H9 (cell line): ENCODE data around the gene AIFM2. TPM values are rescaled to one million over a fixed set of nuclear protein-coding genes. Genes with fewer than 3 reads are reported as not detected.

Experiments used
- DNase-seq: peaks from one replicate; pipeline ENCODE4 v3.0.0-alpha.2; 2017
- H2AFZ ChIP-seq: one replicate; pipeline ENCODE4 v1.6.1; 2013; ENCODE audit warnings: mild to moderate bottlenecking, low read length, control low read depth, moderate library complexity
- H2AK5ac ChIP-seq: 2 replicates; pipeline ENCODE4 v1.6.1; 2013; ENCODE audit warnings: low read length, control low read depth, mixed read lengths; ENCODE audit not compliant: insufficient read length
- H2BK120ac ChIP-seq: one replicate; pipeline ENCODE4 v1.6.1; 2013; ENCODE audit warnings: low read depth, mild to moderate bottlenecking, low read length, control low read depth, inconsistent platforms; ENCODE audit not compliant: poor library complexity, severe bottlenecking
- H2BK12ac ChIP-seq: 2 replicates; pipeline ENCODE4 v1.6.1; 2013; ENCODE audit warnings: low read length, control low read depth, mixed read lengths, low read depth; ENCODE audit not compliant: insufficient read length
- H2BK15ac ChIP-seq: 2 replicates; pipeline ENCODE4 v1.6.1; 2013; ENCODE audit warnings: low read depth, low read length, control low read depth
- H2BK20ac ChIP-seq: one replicate; pipeline ENCODE4 v1.6.1; 2013; ENCODE audit warnings: low read depth, mild to moderate bottlenecking, low read length, control low read depth, inconsistent platforms; ENCODE audit not compliant: poor library complexity, severe bottlenecking
- H2BK5ac ChIP-seq: 2 replicates; pipeline ENCODE4 v1.6.1; 2013; ENCODE audit warnings: low read length, control low read depth, mixed read lengths; ENCODE audit not compliant: insufficient read length
- H3K14ac ChIP-seq: 2 replicates; pipeline ENCODE4 v1.6.1; 2013; ENCODE audit warnings: low read length, control low read depth; ENCODE audit not compliant: insufficient read depth
- H3K18ac ChIP-seq: 2 replicates; pipeline ENCODE4 v1.6.1; 2013; ENCODE audit warnings: low read depth, mild to moderate bottlenecking, mixed read lengths, low read length, control low read depth; ENCODE audit not compliant: insufficient read length
- H3K23ac ChIP-seq: 2 replicates; pipeline ENCODE4 v1.6.1; 2013; ENCODE audit warnings: low read length, control low read depth, mixed read lengths, low read depth; ENCODE audit not compliant: insufficient read length
- H3K23me2 ChIP-seq: 2 replicates; pipeline ENCODE4 v1.6.1; 2013; ENCODE audit warnings: low read depth, mild to moderate bottlenecking, mixed read lengths, low read length, control low read depth; ENCODE audit not compliant: insufficient read length, poor library complexity, severe bottlenecking
- H3K27ac ChIP-seq: 2 replicates; pipeline ENCODE4 v1.5.1; 2013; ENCODE audit warnings: low read length, control low read depth, mixed read lengths, low read depth; ENCODE audit not compliant: insufficient read length
- H3K27me3 ChIP-seq: 2 replicates; pipeline ENCODE4 v1.6.1; 2013; ENCODE audit warnings: low read length, control low read depth, inconsistent platforms; ENCODE audit not compliant: insufficient read depth
- H3K4ac ChIP-seq: 2 replicates; pipeline ENCODE4 v1.6.1; 2013; ENCODE audit warnings: low read depth, mild to moderate bottlenecking, control low read depth, inconsistent platforms, low read length, moderate library complexity
- H3K4me1 ChIP-seq: 2 replicates; pipeline ENCODE4 v1.6.1; 2013; ENCODE audit warnings: low read length, control low read depth, inconsistent platforms; ENCODE audit not compliant: insufficient read depth
- H3K4me2 ChIP-seq: 2 replicates; pipeline ENCODE4 v1.6.1; 2013; ENCODE audit warnings: low read length, control low read depth, mixed read lengths; ENCODE audit not compliant: insufficient read length, insufficient read depth
- H3K56ac ChIP-seq: 2 replicates; pipeline ENCODE4 v1.6.1; 2013; ENCODE audit warnings: low read depth, mild to moderate bottlenecking, mixed read lengths, low read length, control low read depth; ENCODE audit not compliant: insufficient read length
- H3K79me1 ChIP-seq: 2 replicates; pipeline ENCODE4 v1.6.1; 2013; ENCODE audit warnings: low read depth, mild to moderate bottlenecking, moderate library complexity, low read length, control low read depth, inconsistent platforms; ENCODE audit not compliant: insufficient read depth, poor library complexity, severe bottlenecking
- H3K79me2 ChIP-seq: 2 replicates; pipeline ENCODE4 v1.6.1; 2013; ENCODE audit warnings: low read length, control low read depth, inconsistent platforms; ENCODE audit not compliant: insufficient read depth
- H3K9ac ChIP-seq: 2 replicates; pipeline ENCODE4 v1.6.1; 2013; ENCODE audit warnings: low read length, control low read depth, mixed read lengths; ENCODE audit not compliant: insufficient read length; ENCODE audit errors: extremely low read depth
- H3K9me3 ChIP-seq: one replicate; pipeline ENCODE4 v1.6.1; 2013; ENCODE audit warnings: low read depth, low read length, inconsistent platforms; ENCODE audit not compliant: control insufficient read depth
- H3T11ph ChIP-seq: one replicate; pipeline ENCODE4 v1.6.1; 2013; ENCODE audit warnings: mild to moderate bottlenecking, low read length, control low read depth, inconsistent platforms
- H4K20me1 ChIP-seq: one replicate; pipeline ENCODE4 v1.6.1; 2013; ENCODE audit not compliant: control insufficient read depth, insufficient read length, insufficient read depth
- H4K5ac ChIP-seq: 2 replicates; pipeline ENCODE4 v1.6.1; 2013; ENCODE audit warnings: low read depth, mild to moderate bottlenecking, mixed read lengths, low read length, control low read depth; ENCODE audit not compliant: insufficient read length
- H4K8ac ChIP-seq: replicated peaks from 2 replicates; pipeline ENCODE4 v1.6.1; 2013; ENCODE audit warnings: low read length, control low read depth, mixed read lengths, low read depth; ENCODE audit not compliant: insufficient read length
- H4K91ac ChIP-seq: 2 replicates; pipeline ENCODE4 v1.6.1; 2013; ENCODE audit warnings: low read depth, mild to moderate bottlenecking, moderate library complexity, mixed read lengths, low read length, control low read depth; ENCODE audit not compliant: insufficient read length
- H3K27ac Mint-ChIP-seq, 3 experiments: 2 replicates in 2 of 3; 3 replicates in 1 of 3; pipeline ENCODE4 v1.8.0; 2020 to 2021; ENCODE audit warnings: mixed read lengths in 3 of 3, mild to moderate bottlenecking in 1 of 3, moderate library complexity in 1 of 3
- H3K27me3 Mint-ChIP-seq: 2 replicates; pipeline ENCODE4 v1.8.0; 2021; ENCODE audit warnings: low read depth, mild to moderate bottlenecking, moderate library complexity, mixed read lengths
- H3K36me3 Mint-ChIP-seq, 3 experiments: 2 replicates in 2 of 3; 3 replicates in 1 of 3; pipeline ENCODE4 v1.8.0; 2020 to 2021; ENCODE audit warnings: low read depth in 3 of 3, mixed read lengths in 3 of 3; ENCODE audit not compliant: insufficient read depth in 1 of 3
- H3K4me1 Mint-ChIP-seq, 2 experiments: 2 replicates each; pipeline ENCODE4 v1.8.0; 2020; ENCODE audit warnings: mixed read lengths in 2 of 2
- H3K4me3 Mint-ChIP-seq, 2 experiments: 2 replicates in 1 of 2; 3 replicates in 1 of 2; pipeline ENCODE4 v1.8.0; 2020 to 2021; ENCODE audit warnings: mild to moderate bottlenecking in 2 of 2, mixed read lengths in 2 of 2, moderate library complexity in 1 of 2
- H3K9me3 Mint-ChIP-seq, 2 experiments: 2 replicates in 1 of 2; 3 replicates in 1 of 2; pipeline ENCODE4 v1.8.0; 2020; ENCODE audit warnings: mild to moderate bottlenecking in 2 of 2, mixed read lengths in 2 of 2, moderate library complexity in 1 of 2
- CTCF ChIP-seq: fragments of 200-600 bp; sonication (generic); conservative IDR thresholded peaks from 3 replicates; pipeline ENCODE4 v1.8.0; 2021; ENCODE audit warnings: antibody characterized with exemption, mild to moderate bottlenecking
- WGBS: extraction: QIAGEN DNeasy Blood & Tissue Kit; methylation state at CpG from one replicate; pipeline ENCODE4 v1.1.7; 2013; ENCODE audit warnings: missing lambda C conversion rate, low lambda C conversion rate, mixed read lengths; ENCODE audit not compliant: insufficient read length; ENCODE audit errors: extremely low coverage; 5-methylcytosine and 5-hydroxymethylcytosine counted together
- total RNA-seq: library from RNA; stranded (reverse); gene quantifications from 2 replicates; pipeline ENCODE4 v1.2.1, GENCODE V29; 2021

AIFM2 gene
- total RNA-seq, 1 experiment from 2014 or later: 5.3 TPM

DNA sequence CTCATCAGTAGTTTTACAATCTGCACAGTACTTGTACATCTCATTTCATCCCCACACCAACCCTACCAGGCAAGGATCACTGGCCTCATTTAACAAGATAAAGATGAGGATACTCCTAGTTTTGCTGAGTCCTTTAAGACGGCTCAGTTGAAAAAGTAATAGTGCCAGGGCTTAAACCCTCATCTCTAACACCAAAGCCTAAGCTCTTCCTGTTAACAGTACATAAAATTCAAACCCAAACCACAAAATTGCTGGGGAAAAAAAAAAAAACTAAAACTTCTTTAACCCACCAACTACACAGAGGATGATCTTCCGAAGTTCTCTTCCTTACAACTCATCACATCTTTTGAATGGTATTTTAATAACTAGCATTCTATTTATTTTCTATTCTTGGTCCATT is 36.4 kb upstream of the AIFM2 start:
- Histone ChIP-seq H2BK20ac (no peak overlapping the region), H3K23ac (no peak overlapping the region)
- WGBS: no CpG with 5 or more reads among the region's 2 CpGs

More for the DNA sequence above, 36.4 kb upstream of the AIFM2 start:
- no peak overlapping the region for H2AK5ac ChIP-seq
- H2BK120ac ChIP-seq: no peak overlapping the region
- no peak for DNase-seq
- H4K91ac ChIP-seq: no peak overlapping the region
- H3K36me3 Mint-ChIP-seq: peaks cover 2 to 18% (median 9%) of the 10 kb centered on the region in 3 experiments; a peak in 5 of 7 replicates
- H3K4me3 Mint-ChIP-seq: peak overlapping the region; percentile 93 to 95
- H2BK12ac ChIP-seq: no peak overlapping the region
- peaks cover 7% of the 10 kb centered on the region for H3K23me2 ChIP-seq
- no peak overlapping the region for H4K8ac ChIP-seq
- no peak overlapping the region for H3K18ac ChIP-seq
- no peak overlapping the region for H2BK5ac ChIP-seq
- no peak overlapping the region for H3K4ac ChIP-seq
- no peaks in the 10 kb centered on the region for H3K4me1 ChIP-seq
- H3K4me1 Mint-ChIP-seq: peaks cover 11 to 16% of the 10 kb centered on the region in 2 experiments
- H3K9me3 Mint-ChIP-seq: no peaks in the 10 kb centered on the region
- no peak overlapping the region for H3K27ac ChIP-seq
- peaks cover 1% of the 10 kb centered on the region for H3K27me3 Mint-ChIP-seq
- H2BK15ac ChIP-seq: no peak overlapping the region
- H2AFZ ChIP-seq: no peak overlapping the region
- no peaks in the 10 kb centered on the region for H3K79me1 ChIP-seq
- no peaks in the 10 kb centered on the region for H4K20me1 ChIP-seq
- peak overlapping the region in 1 of 3 experiments; percentile 94; a peak in 1 of 7 replicates for H3K27ac Mint-ChIP-seq
- no peaks in the 10 kb centered on the region for H3K9me3 ChIP-seq
- TF ChIP-seq CTCF: no peak
- peaks cover 31% of the 10 kb centered on the region; the same call in 1 of the 2 replicates for H3K79me2 ChIP-seq
- H3K27me3 ChIP-seq: no peaks in the 10 kb centered on the region
- H3K56ac ChIP-seq: no peak overlapping the region
- H3K14ac ChIP-seq: no peak overlapping the region
- no peak overlapping the region for H4K5ac ChIP-seq
- H3K4me2 ChIP-seq: peak overlapping the region; percentile 100
- no peak overlapping the region for H3T11ph ChIP-seq
- H3K9ac ChIP-seq: no peak overlapping the region
